ENCODE data around the gene IMMP2L.
"Not testable (repeated sequence)": the region's sequence is repeated elsewhere in the genome, so short reads cannot be mapped to it uniquely, and the experiment has no call there.

IMMP2L gene

GRCh38 chr7:111266613-111267012 is 295.7 kb downstream of the IMMP2L start:
- DNase-seq (ENCODE audit: low read depth in 2 of 3, low spot score in 1 of 3): no peak

GRCh38 chr7:111265394-111265793 is 296.9 kb downstream of the IMMP2L start:
- no peak for DNase-seq (ENCODE audit: low read depth in 2 of 3, low spot score in 1 of 3)

- no peak for DNase-seq (ENCODE audit: low read depth in 2 of 3, low spot score in 1 of 3)
Measured at GRCh38 chr7:111264981-111265380, 297.3 kb downstream of the IMMP2L start.

GRCh38 chr7:111264111-111264868 is 298.0 kb downstream of the IMMP2L start:
- no peak for DNase-seq (ENCODE audit: low read depth in 2 of 3, low spot score in 1 of 3)

- no peak for DNase-seq (ENCODE audit: low read depth in 2 of 3, low spot score in 1 of 3)
Measured at GRCh38 chr7:111262293-111263116, 299.8 kb downstream of the IMMP2L start.

GRCh38 chr7:111261496-111261895 is 300.8 kb downstream of the IMMP2L start:
- no peak for DNase-seq (ENCODE audit: low read depth in 2 of 3, low spot score in 1 of 3)

- DNase-seq (ENCODE audit: low read depth in 2 of 3, low spot score in 1 of 3): no peak
Measured at GRCh38 chr7:111259991-111260390, 302.3 kb downstream of the IMMP2L start.

GRCh38 chr7:111256391-111256790 is 305.9 kb downstream of the IMMP2L start:
- DNase-seq (ENCODE audit: low read depth in 2 of 3, low spot score in 1 of 3): no peak

- no peak for DNase-seq (ENCODE audit: low read depth in 2 of 3, low spot score in 1 of 3)
Measured at GRCh38 chr7:111255576-111255975, 306.7 kb downstream of the IMMP2L start.

- DNase-seq (ENCODE audit: low read depth in 2 of 3, low spot score in 1 of 3): not testable (repeated sequence)
Measured at GRCh38 chr7:111251365-111251764, 310.9 kb downstream of the IMMP2L start.

GRCh38 chr7:111249807-111250206 is 312.5 kb downstream of the IMMP2L start:
- DNase-seq (ENCODE audit: low read depth in 2 of 3, low spot score in 1 of 3): not testable (repeated sequence)

- DNase-seq (ENCODE audit: low read depth in 2 of 3, low spot score in 1 of 3): no peak
Measured at GRCh38 chr7:111242141-111242755, 320.0 kb downstream of the IMMP2L start.

GRCh38 chr7:111240371-111240770 is 321.9 kb downstream of the IMMP2L start:
- DNase-seq (ENCODE audit: low read depth in 2 of 3, low spot score in 1 of 3): no peak

- no peak for DNase-seq (ENCODE audit: low read depth in 2 of 3, low spot score in 1 of 3)
Measured at GRCh38 chr7:111239437-111239836, 322.9 kb downstream of the IMMP2L start.

- no peak for DNase-seq (ENCODE audit: low read depth in 2 of 3, low spot score in 1 of 3)
Measured at GRCh38 chr7:111238886-111239285, 323.4 kb downstream of the IMMP2L start.

- DNase-seq (ENCODE audit: low read depth in 2 of 3, low spot score in 1 of 3): no peak
Measured at GRCh38 chr7:111235709-111236108, 326.6 kb downstream of the IMMP2L start.

- DNase-seq (ENCODE audit: low read depth in 2 of 3, low spot score in 1 of 3): no peak
Measured at GRCh38 chr7:111232249-111233084, 329.8 kb downstream of the IMMP2L start.

GRCh38 chr7:111229916-111230315 is 332.4 kb downstream of the IMMP2L start:
- no peak for DNase-seq (ENCODE audit: low read depth in 2 of 3, low spot score in 1 of 3)

- no peak for DNase-seq (ENCODE audit: low read depth in 2 of 3, low spot score in 1 of 3)
Measured at GRCh38 chr7:111229181-111229740, 333.0 kb downstream of the IMMP2L start.

GRCh38 chr7:111228437-111228836 is 333.9 kb downstream of the IMMP2L start:
- DNase-seq (ENCODE audit: low read depth in 2 of 3, low spot score in 1 of 3): no peak

GRCh38 chr7:111226800-111227199 is 335.5 kb downstream of the IMMP2L start:
- no peak for DNase-seq (ENCODE audit: low read depth in 2 of 3, low spot score in 1 of 3)
